ENCODE data around the gene SMIM8. TPM values are rescaled to one million over a fixed set of nuclear protein-coding genes. Genes with fewer than 3 reads are reported as not detected.

The SMIM8 gene
- total RNA-seq, 2 experiments from 2014 or later = 8.1 to 8.6 TPM

GRCh38 chr6:87366072-87366827 is 43.9 kb downstream of the SMIM8 start:
- ChIA-PET POLR2A (no interaction called here), CTCF (interaction anchor here (0.7 kb wide), 1 partner anchor 26 kb away, joined by 3 read pairs; no protein-coding TSS in a partner anchor)
- H3K27ac Mint-ChIP-seq = no peak overlapping the region
- no peaks in the 10 kb centered on the region for H3K4me1 Mint-ChIP-seq (ENCODE audit: low read depth)
- H3K4me3 Mint-ChIP-seq = no peak overlapping the region
- H3K27me3 Mint-ChIP-seq (ENCODE audit: low read depth) = no peaks in the 10 kb centered on the region
- ATAC-seq (no peak), DNase-seq (no peak)
- no peaks in the 10 kb centered on the region for H3K9me3 Mint-ChIP-seq (ENCODE audit: insufficient read depth)
- H3K36me3 Mint-ChIP-seq (ENCODE audit: low read depth) = peaks cover 2% of the 10 kb centered on the region

- DNase-seq = no peak
- Mint-ChIP-seq H3K27me3 (ENCODE audit: low read depth) (no peaks in the 10 kb centered on the region), H3K4me3 (no peak overlapping the region), H3K27ac (no peak overlapping the region), H3K36me3 (ENCODE audit: low read depth) (peaks cover 2% of the 10 kb centered on the region), H3K9me3 (ENCODE audit: insufficient read depth) (no peaks in the 10 kb centered on the region), H3K4me1 (ENCODE audit: low read depth) (no peaks in the 10 kb centered on the region)
- ATAC-seq = no peak
- ChIA-PET POLR2A (no interaction called here), CTCF (interaction anchor here (0.7 kb wide), 1 partner anchor 26 kb away, joined by 3 read pairs; no protein-coding TSS in a partner anchor)
Observed at GRCh38 chr6:87366899-87367298, 44.5 kb downstream of the SMIM8 start.

- DNase-seq (no peak), ATAC-seq (no peak)
- H3K27me3 Mint-ChIP-seq (ENCODE audit: low read depth) = no peaks in the 10 kb centered on the region
- no peak overlapping the region for H3K27ac Mint-ChIP-seq
- H3K4me3 Mint-ChIP-seq = no peak overlapping the region
- peaks cover 3% of the 10 kb centered on the region for H3K4me1 Mint-ChIP-seq (ENCODE audit: low read depth)
- H3K36me3 Mint-ChIP-seq (ENCODE audit: low read depth) = no peaks in the 10 kb centered on the region
- ChIA-PET POLR2A (no interaction called here), CTCF (interaction anchor here (1.4 kb wide), 1 partner anchor 20 kb away, joined by 4 read pairs; no protein-coding TSS in a partner anchor)
- H3K9me3 Mint-ChIP-seq (ENCODE audit: insufficient read depth) = peaks cover 4% of the 10 kb centered on the region
Observed at GRCh38 chr6:87373377-87373776, 51.0 kb downstream of the SMIM8 start.

GRCh38 chr6:87375315-87375714 is 52.9 kb downstream of the SMIM8 start:
- Mint-ChIP-seq H3K4me1 (ENCODE audit: low read depth) (peaks cover 8% of the 10 kb centered on the region), H3K27me3 (ENCODE audit: low read depth) (no peaks in the 10 kb centered on the region), H3K36me3 (ENCODE audit: low read depth) (no peaks in the 10 kb centered on the region), H3K4me3 (no peak overlapping the region), H3K9me3 (ENCODE audit: insufficient read depth) (peaks cover 4% of the 10 kb centered on the region), H3K27ac (no peak overlapping the region)
- POLR2A ChIA-PET = no interaction called here
- no peak for ATAC-seq
- CTCF ChIA-PET = no interaction called here
- DNase-seq = no peak

- no peaks in the 10 kb centered on the region for H3K27me3 Mint-ChIP-seq (ENCODE audit: low read depth)
- CTCF ChIA-PET = no interaction called here
Observed at GRCh38 chr6:87376643-87377042, 54.3 kb downstream of the SMIM8 start.

GRCh38 chr6:87378947-87379346 is 56.6 kb downstream of the SMIM8 start:
- POLR2A ChIA-PET = no interaction called here
- no peaks in the 10 kb centered on the region for H3K27me3 Mint-ChIP-seq (ENCODE audit: low read depth)
- CTCF ChIA-PET = interaction anchor here (0.8 kb wide), 1 partner anchor 15 kb away, joined by 3 read pairs; no protein-coding TSS in a partner anchor
- no peaks in the 10 kb centered on the region for H3K9me3 Mint-ChIP-seq (ENCODE audit: insufficient read depth)
- no peak overlapping the region for H3K27ac Mint-ChIP-seq
- H3K36me3 Mint-ChIP-seq (ENCODE audit: low read depth) = no peaks in the 10 kb centered on the region
- ATAC-seq = no peak
- peaks cover 8% of the 10 kb centered on the region for H3K4me1 Mint-ChIP-seq (ENCODE audit: low read depth)
- no peak for DNase-seq
- H3K4me3 Mint-ChIP-seq = no peak overlapping the region

More at GRCh38 chr6:87376643-87377042, 54.3 kb downstream of the SMIM8 start:
- no peak for ATAC-seq
- POLR2A ChIA-PET = no interaction called here
- H3K36me3 Mint-ChIP-seq (ENCODE audit: low read depth) = no peaks in the 10 kb centered on the region
- no peak for DNase-seq
- H3K4me3 Mint-ChIP-seq = no peak overlapping the region
- H3K4me1 Mint-ChIP-seq (ENCODE audit: low read depth) = peaks cover 8% of the 10 kb centered on the region
- H3K27ac Mint-ChIP-seq = no peak overlapping the region
- H3K9me3 Mint-ChIP-seq (ENCODE audit: insufficient read depth) = peaks cover 4% of the 10 kb centered on the region

GRCh38 chr6:87382861-87383260 is 60.5 kb downstream of the SMIM8 start:
- peaks cover 5% of the 10 kb centered on the region for H3K4me1 Mint-ChIP-seq (ENCODE audit: low read depth)
- ChIA-PET POLR2A (no interaction called here), CTCF (interaction anchor here (1.5 kb wide), 1 partner anchor 11 kb away, joined by 4 read pairs; no protein-coding TSS in a partner anchor)
- H3K27me3 Mint-ChIP-seq (ENCODE audit: low read depth) = no peaks in the 10 kb centered on the region
- H3K27ac Mint-ChIP-seq = no peak overlapping the region
- no peaks in the 10 kb centered on the region for H3K36me3 Mint-ChIP-seq (ENCODE audit: low read depth)
- H3K4me3 Mint-ChIP-seq = no peak overlapping the region
- H3K9me3 Mint-ChIP-seq (ENCODE audit: insufficient read depth) = no peaks in the 10 kb centered on the region
- ATAC-seq (no peak), DNase-seq (no peak)

GRCh38 chr6:87384038-87384437 is 61.6 kb downstream of the SMIM8 start:
- Mint-ChIP-seq H3K27ac (no peak overlapping the region), H3K27me3 (ENCODE audit: low read depth) (no peaks in the 10 kb centered on the region), H3K4me1 (ENCODE audit: low read depth) (peaks cover 2% of the 10 kb centered on the region), H3K9me3 (ENCODE audit: insufficient read depth) (no peaks in the 10 kb centered on the region), H3K36me3 (ENCODE audit: low read depth) (no peaks in the 10 kb centered on the region), H3K4me3 (no peak overlapping the region)
- DNase-seq = no peak
- no peak for ATAC-seq
- ChIA-PET POLR2A (no interaction called here), CTCF (no interaction called here)

GRCh38 chr6:87384449-87384848 is 62.1 kb downstream of the SMIM8 start:
- H3K4me1 Mint-ChIP-seq (ENCODE audit: low read depth) = no peaks in the 10 kb centered on the region

GRCh38 chr6:87391334-87391733 is 68.9 kb downstream of the SMIM8 start:
- Mint-ChIP-seq H3K9me3 (ENCODE audit: insufficient read depth) (no peaks in the 10 kb centered on the region), H3K27ac (no peak overlapping the region)

More at GRCh38 chr6:87384449-87384848, 62.1 kb downstream of the SMIM8 start:
- no peak for ATAC-seq
- ChIA-PET POLR2A (no interaction called here), CTCF (interaction anchor here (1.0 kb wide), 1 partner anchor 305 kb away, joined by 3 read pairs; no protein-coding TSS in a partner anchor)
- no peak for DNase-seq
- Mint-ChIP-seq H3K9me3 (ENCODE audit: insufficient read depth) (no peaks in the 10 kb centered on the region), H3K4me3 (no peak overlapping the region), H3K27me3 (ENCODE audit: low read depth) (no peaks in the 10 kb centered on the region), H3K36me3 (ENCODE audit: low read depth) (no peaks in the 10 kb centered on the region), H3K27ac (no peak overlapping the region)

More at GRCh38 chr6:87391334-87391733, 68.9 kb downstream of the SMIM8 start:
- H3K4me3 Mint-ChIP-seq = no peak overlapping the region
- ChIA-PET CTCF (no interaction called here), POLR2A (interaction anchor here (0.6 kb wide), 1 partner anchor 715 kb away, joined by 4 read pairs; no protein-coding TSS in a partner anchor)
- peaks cover 2% of the 10 kb centered on the region for H3K4me1 Mint-ChIP-seq (ENCODE audit: low read depth)
- no peaks in the 10 kb centered on the region for H3K36me3 Mint-ChIP-seq (ENCODE audit: low read depth)
- ATAC-seq (no peak), DNase-seq (peak; percentile 24)
- no peaks in the 10 kb centered on the region for H3K27me3 Mint-ChIP-seq (ENCODE audit: low read depth)

Measured in activated CD8-positive, alpha-beta T cell treated with anti-CD3 and anti-CD28 coated beads, Interleukin-2, amount 10 ng/mL, durations not matched to agents 7 days and 5 days (primary cell).